ENCODE measurements around the gene ZZZ3.
"Not testable (repeated sequence)": the region's sequence is repeated elsewhere in the genome, so short reads cannot be mapped to it uniquely, and the experiment has no call there.

The ZZZ3 gene

DNA sequence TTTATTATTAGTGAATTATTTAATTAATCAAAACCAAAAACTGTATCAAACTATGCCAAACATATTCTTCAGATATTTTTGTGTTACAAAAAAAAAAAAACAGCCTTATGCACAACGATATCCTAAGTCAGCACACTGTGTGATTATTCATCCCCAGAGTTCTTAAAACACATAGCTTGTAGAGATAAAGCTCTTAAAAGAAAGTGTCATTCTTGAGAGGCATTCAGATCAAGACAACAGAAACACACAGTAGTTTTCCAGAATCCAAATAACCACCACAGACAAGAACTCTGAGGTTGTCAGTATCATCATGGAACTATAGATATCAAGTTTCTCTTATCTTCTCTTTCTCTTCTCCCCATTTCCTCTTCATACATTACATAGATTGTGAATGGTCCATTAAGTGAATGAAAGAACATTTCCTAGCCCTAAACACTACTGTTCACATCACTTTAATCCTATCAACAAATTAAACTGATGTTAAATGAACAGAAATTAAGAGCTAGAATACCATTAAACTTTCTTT, 13.5 kb downstream of the ZZZ3 start:
- no peak for DNase-seq

DNA sequence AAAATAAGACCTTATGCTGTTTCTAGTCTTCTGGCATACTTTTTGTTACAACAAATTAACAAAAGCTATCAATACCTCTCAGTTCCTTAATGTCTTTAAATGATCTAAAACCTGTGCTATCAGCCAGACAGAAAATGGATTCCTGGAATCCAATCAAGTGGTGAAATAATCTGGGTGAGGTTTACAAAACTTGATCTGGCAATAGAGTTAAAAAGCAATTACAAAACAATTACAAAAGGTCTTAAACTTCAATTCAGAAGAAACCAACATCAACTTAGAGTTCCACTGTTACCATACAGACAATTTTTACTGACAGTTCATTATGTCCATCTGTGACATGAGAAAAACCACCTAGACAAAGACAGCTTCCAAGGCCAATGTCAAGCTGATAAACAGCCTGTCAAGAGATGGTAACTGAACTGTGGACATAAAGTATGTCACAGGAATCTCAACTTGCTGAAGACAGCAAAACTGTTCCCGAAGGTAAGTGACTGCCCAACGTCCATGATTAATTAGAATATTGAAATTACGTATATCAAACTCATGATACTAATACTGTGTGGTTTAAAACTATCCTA, 17.4 kb downstream of the ZZZ3 start:
- no peak for DNase-seq

DNA sequence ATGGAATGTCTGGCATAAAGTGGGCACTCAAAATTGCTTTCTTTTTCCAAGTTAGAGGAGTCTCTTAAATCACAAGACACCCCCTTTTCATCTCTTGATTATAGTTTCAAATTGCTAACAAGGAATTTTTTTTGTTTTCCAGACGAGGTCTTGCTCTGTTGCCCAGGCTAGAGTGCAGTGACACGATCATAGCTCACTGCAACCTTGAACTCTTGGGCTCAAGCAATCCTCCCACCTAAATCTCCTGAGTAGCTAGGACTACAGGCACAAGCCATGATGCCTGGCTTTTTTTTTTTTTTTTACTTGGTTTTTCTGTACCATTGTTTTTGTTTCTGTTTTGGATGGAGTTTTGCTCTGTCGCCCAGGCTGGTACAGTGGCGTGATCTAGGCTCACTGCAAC, 20.8 kb downstream of the ZZZ3 start:
- no peak for DNase-seq

DNA sequence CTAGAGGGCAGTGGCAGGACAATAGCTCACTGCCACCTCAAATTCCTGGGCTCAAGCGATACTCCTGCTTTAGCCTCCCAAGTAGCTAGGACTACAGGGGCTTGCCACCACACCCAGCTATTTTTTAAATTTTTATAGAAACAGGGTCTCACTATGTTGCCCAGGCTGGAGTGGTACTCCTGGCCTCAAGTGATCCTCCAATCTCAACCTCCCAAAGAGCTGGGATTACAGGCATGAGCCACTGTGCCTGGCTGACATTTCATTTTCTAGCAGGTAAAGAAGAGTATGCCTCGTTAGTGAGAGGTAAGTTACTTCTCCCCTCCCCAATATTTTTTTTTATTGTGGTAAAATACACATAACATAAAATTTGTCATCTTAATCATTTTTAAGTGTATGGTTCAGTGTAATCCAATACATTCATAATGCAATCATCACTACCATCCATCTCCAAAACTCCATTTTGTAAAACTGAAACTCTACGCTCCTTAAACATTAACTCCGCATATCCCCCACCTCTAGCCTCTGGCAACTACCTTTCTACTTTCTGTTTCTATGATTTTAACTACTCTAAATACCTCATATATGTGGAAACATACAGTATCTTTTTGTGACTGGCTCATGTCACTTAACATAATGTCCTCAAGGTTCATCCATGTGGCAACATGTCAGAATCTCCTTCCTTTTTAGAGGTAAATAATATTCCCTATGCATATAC, 22.4 kb downstream of the ZZZ3 start:
- no peak for DNase-seq

DNA sequence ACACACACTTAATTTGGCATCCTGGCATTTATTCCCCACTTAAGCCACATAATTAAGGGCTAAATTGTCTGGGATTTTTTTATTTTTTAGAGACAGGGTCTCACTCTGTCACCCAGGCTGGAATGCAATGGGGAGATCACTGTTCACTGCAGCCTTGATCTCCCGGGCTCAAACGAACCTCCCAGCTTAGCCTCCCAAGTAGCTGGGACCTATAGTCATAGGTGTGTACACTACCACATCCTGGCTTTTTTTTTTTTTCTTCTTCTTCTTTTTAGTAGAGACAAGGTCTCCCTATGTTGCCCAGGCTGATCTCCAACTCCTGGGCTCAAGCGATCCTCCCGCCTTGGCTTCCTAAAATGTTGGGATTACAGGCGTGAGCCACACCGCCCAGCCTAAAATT, 24.2 kb downstream of the ZZZ3 start:
- DNase-seq, result no peak

DNA sequence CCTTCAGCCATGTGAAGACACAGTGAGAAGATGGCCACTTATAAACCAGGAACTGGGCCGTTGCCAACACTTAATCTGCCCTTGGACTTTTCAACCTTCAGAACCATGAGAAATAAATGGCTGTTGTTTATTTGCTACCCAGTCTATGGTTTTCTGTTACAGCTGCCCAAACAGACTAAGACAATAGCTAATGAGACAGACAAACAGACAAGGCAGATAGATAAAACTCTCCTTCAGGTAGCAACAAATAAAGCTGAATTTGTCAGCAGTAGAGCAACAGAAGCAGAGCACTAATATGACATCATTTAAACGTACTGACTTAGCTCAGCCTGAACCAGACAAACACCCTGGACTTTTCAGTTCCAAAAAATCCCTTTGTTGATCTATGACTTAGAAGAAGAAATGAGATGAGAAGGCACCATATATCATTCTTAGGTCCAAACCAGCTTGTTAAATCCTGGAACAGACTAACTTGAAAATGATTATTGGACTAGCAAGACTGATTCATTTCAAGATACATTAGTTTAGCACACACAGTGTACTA, 27.0 kb downstream of the ZZZ3 start:
- DNase-seq, result no peak

DNA sequence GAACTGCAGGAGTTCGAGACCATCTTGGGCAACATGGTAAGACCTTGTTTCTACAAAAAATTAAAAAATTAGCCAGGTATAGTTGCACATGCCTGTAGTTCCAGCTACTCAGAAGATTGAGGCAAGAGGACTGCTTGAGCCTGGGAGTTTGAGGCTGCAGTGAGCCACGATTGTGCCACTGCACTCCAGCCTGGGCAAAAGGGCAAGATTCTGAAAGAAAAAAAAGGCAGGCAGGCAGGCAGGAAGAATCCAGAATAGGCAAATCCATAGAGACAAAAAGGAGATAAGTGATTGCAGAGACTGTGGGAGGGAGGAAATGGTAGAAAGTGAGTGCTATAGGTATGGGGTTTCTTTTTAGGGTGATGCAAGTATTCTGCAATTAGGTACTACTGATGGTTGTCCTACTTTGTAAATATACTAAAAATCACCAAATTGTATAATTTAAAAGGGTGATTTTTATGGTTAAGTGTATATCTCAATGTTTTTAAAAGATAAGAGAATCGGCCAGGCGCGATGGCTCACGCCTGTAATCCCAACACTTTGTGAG, 29.4 kb downstream of the ZZZ3 start:
- no peak for DNase-seq

DNA sequence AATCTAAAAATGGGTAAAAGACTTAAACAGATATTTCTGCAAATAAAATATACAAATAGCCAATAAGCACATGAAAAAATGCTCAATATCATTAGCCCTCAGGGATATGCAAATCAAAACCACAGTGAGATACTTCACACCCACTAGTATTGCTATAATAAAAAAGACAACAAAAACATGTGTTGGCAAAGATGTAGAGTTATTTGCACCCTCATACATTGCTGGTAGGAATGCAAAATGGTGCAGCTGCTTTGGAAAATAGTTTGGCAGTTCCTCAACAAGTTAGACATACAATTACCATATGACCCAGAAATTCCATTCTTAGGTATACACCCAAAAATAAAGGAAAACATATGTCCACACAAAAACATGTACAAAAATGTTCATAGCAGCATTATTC, 30.2 kb downstream of the ZZZ3 start:
- DNase-seq, result no peak

DNA sequence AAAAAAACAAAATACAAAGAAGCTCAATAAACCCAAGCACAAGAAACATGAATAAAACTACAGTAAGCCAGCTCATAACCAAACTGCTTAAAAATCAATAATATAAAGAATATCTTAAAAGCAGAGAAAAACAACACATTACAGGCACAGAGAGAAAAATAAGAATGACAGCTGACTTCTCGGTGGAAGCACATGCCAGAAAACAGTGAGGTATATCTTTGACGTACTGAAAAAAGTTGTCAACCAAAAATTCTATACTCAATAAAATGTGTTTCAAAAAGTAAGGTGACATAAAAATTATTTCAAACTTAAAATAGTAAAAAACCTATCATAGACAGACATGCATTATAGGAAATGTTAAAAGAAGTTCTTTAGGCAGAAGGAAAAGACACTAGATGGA, 33.3 kb downstream of the ZZZ3 start:
- DNase-seq, result no peak

DNA sequence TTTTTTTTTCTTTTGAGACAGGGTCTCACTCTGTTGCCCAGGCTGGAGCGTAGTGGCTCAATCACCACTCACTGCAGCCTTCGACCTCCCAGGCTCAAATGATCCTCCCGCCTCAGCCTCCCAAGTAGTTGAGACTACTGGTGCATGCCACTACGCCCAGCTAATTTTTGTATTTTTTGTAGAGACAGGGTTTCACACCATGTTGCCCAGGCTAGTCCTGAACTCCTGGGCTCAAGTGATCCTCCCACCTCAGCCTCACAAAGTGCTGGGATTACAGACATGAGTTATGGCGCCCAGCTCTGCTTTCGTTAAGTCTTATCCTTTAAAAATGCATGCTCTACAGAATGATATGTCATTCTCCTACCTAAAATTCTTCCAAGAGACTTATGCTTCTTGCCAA, 36.2 kb downstream of the ZZZ3 start:
- not testable (repeated sequence) for DNase-seq

DNA sequence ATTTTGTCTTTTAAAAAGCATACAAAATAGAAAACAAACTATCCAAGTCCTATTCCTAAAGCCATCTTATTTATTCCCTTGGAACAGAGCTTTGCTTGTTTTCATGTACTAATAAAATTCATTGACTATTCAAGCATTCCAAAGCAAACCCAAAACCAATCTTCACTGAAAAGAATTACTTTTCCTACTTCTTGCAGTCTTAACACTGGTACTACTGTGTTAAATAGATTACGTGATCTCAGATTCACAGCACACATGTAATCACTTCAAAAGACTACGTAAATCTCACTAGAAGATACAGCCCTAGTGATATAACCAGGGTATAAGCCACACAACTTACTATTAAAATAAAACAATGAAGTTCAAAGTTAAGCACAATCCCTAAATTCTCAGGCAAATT, 39.0 kb downstream of the ZZZ3 start:
- DNase-seq, result no peak

DNA sequence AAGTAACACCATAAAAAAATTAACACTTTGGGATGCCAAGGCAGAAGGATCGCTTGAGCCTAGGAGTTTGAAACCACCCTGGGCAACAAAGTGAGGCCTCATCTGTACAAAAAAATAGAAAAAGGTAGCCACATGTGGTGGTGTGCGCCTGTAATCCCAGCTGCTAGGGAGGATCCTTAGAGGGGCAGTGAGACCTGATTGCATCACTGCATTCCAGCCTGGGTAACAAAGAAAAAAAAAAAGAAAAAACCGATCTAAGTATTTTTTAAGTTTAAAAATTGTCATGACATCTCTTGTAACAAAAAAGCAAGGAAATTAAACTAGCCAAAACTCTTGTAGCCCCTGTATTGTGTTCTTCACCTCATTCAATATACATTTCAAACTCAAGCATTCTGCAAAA, 39.5 kb downstream of the ZZZ3 start:
- DNase-seq, result no peak

DNA sequence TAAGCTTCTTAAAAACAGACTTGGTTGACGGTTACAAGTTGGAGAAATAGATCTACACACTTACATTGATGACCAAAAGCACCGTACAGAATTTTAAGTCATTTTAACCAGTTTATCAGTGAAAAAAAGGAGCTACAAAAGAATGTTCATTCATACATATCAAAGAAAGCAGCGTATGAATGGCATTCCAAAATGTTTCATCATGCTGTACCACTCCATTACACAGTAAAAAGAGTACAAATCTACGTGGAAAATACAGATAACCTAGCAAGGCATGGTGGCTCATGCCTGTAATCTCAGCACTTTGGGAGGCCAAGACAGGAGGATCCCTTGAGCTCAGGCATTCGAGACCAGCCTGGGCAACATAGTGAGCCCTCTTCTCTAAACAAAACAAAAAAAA, 40.3 kb downstream of the ZZZ3 start:
- DNase-seq, result no peak

DNA sequence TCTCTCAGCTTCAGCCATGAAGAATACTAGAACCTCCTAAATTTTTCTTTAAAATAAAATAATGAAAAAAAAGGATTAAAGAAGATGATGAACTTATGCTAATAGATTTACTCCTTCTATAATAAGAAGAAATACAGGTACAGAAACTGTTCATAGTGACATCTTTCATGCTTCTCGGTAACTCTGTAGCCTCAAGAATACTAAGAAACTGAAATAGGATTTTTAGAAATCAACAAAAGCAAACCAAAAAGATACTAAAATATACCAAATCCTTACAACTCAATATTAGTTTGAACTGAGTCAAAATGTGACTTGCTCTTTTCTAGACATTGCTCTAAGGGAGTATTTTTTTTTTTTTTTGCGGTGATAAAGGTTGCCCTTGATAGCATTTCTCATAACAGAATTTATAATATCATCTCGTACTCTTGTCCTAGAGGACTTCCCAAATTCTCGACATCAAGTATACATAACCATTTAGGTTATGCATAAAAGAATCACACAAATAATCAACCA, 42.8 kb downstream of the ZZZ3 start:
- DNase-seq, result no peak

DNA sequence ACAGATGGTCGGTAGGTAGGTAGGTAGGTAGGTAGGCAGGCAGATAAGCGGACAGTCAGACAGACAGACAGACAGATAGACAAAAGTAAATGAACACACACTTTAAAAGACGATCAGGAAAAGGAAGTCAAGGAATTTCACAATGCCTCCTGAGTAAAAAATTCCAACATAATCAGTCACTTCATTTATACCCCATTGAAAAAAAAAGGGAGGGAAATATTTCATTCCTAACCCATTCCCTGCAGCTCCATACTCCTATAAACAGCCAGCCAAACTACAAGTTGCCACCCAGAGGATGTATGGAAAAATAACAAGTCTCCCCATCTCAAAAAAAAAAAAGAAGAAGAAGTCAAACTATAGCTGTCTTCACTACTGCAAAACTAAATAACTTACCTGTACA, 43.4 kb downstream of the ZZZ3 start:
- no peak for DNase-seq

DNA sequence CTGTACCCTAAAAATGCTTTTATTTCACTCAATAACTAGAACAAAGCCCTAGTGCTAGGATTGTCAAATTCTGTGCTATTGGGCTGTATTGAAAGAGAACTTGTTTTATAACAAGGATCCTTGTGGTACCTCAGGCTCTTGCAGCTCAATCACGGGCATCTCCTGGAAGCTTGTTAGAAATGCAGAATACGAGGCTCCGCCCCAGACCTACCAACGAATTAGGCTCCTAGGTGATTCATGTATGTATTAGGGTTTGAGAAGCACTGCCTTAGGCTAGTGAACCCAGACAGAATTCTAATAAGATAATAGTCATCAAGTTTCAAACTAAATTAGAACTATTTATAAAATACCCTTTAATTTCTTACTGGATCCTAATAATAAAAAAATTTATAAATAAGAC, 45.6 kb downstream of the ZZZ3 start:
- DNase-seq, result no peak

Measured in suppressor macrophage treated with lipopolysaccharide for 1 hour (primary cell).